ENCODE measurements around the gene DYNC1LI2.

GRCh38 chr16:66714654-66715307, 36.6 kb downstream of the DYNC1LI2 start:
- TF ChIP-seq CTCF (IDR thresholded peaks at IDR 0.05) (no peak), POLR2A (IDR thresholded peaks at IDR 0.05) (no peak)
